GM18499 (cell line): ENCODE measurements around the gene IL20RA.
"Not testable (repeated sequence)": the region's sequence is repeated elsewhere in the genome, so short reads cannot be mapped to it uniquely, and the experiment has no call there.

ENCODE experiments used
- ATAC-seq: cut with Tn5 transposase; IDR thresholded peaks from one replicate; pipeline ENCODE4 v1.9.1; 2021; ENCODE audit warnings: moderate number of reproducible peaks; ENCODE audit not compliant: insufficient read depth, unreplicated experiment

The IL20RA gene, protein sequence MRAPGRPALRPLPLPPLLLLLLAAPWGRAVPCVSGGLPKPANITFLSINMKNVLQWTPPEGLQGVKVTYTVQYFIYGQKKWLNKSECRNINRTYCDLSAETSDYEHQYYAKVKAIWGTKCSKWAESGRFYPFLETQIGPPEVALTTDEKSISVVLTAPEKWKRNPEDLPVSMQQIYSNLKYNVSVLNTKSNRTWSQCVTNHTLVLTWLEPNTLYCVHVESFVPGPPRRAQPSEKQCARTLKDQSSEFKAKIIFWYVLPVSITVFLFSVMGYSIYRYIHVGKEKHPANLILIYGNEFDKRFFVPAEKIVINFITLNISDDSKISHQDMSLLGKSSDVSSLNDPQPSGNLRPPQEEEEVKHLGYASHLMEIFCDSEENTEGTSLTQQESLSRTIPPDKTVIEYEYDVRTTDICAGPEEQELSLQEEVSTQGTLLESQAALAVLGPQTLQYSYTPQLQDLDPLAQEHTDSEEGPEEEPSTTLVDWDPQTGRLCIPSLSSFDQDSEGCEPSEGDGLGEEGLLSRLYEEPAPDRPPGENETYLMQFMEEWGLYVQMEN

GRCh38 chr6:137044366-137045221, at the start of gene IL20RA:
Gene IL20RA (minus strand): TSS chr6:137044965. CDS start chr6:137044728, 237 bp downstream.
- ATAC-seq, result no peak

DNA sequence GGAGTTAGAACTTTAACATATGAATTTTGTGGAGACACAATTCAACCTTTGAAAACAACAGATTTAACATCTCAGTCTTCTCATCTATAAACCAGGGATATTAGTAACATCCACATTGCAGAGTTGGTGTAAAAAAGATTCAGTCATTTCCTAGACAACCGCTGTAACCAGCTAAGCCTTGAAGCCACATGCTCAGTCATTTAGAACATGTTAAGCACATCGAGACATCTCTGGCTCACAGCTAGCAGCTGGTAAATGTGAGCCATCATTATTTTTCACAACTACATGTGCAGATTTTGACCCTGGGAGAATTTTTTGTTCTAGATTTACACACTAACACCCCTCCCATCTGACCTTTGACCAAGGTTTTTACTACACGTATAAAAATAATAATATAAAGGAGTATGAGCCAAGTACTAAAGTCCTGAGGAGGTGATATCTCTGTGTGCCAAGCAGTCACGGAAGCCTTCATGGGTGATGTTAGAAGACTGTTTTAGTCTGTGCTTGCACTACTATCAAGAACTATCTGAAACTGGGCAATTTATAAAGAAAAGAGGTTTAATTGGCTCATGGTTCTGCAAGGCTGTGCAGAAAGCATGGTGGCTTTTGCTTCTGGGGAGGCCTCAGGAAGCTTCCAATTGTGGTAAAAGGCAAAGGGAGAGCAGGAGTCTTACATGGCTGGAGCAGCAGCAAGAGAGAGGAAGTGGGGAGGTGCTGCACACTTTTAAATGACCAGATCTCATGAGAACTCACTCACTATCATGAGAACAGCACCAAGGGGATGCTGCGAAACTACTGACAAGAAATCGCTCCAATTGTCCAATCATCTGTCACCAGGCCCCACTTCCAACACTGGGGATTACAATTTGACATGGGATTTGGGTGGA, 48.7 kb upstream of the IL20RA start:
- no peak for ATAC-seq

GRCh38 chr6:137092018-137092417, 47.3 kb upstream of the IL20RA start:
- no peak for ATAC-seq

- ATAC-seq, result no peak
These were observed 44.5 kb upstream of the IL20RA start for GRCh38 chr6:137089305-137089704.

- ATAC-seq, result no peak
These were observed 43.1 kb upstream of the IL20RA start for GRCh38 chr6:137087902-137088301.

- no peak for ATAC-seq
These were observed 41.3 kb upstream of the IL20RA start for GRCh38 chr6:137086031-137086430.

DNA sequence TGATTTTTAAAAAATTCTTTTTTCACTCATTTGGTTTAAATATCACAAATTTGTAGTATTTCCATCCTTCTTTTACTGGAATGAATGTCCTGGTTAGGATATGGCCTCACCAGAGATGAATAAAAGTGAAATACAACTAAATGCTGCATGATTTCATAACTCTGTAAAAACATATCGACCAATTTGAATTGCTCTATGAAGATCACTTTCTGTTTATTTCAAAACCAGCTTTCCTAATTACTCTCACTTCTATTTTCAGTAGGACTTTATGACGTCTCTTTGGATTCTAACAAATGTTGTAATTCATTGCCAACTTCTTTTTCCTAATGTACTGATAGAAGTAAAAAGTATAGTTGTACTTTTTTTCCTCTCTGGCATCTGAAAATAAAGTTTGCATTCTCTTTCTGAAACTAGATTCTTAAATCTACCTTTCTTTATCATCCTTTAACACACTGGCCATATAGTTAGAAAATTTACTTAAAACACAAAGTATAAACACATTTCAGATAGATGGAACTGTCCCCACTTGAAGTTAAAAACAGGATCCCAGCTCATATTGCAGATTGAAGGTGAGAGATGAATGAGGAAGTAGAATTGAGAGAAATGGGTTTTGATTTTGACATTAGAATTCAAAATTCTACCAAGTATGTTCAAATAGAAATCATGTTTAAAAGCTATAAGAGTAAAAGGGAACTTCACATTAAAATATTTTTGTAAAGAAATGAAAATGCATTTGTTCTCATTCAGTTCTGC, 40.3 kb upstream of the IL20RA start:
- no peak for ATAC-seq

- no peak for ATAC-seq
These were observed 39.3 kb upstream of the IL20RA start for GRCh38 chr6:137084090-137084489.

GRCh38 chr6:137081997-137082396, 37.2 kb upstream of the IL20RA start:
- no peak for ATAC-seq

DNA sequence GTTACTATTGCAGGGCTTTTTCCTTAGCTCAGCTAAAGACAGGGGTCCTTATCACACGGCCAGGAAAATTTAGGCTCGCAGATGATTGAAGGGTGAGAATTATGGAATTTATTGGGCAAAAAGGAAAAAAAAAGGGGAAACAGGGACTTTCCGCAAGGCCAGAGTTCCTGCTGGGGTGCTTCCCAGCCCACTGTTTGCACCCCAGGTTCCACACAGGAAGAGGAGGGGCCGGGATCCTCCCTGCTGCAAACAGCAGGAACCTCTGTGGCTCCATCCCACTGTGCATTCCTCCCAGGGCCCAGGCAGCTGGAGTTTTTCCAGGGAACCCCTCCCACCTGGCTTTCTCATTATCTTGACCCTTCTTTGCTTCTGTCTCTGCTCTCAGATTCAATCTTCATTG, 35.9 kb upstream of the IL20RA start:
- ATAC-seq, result no peak

DNA sequence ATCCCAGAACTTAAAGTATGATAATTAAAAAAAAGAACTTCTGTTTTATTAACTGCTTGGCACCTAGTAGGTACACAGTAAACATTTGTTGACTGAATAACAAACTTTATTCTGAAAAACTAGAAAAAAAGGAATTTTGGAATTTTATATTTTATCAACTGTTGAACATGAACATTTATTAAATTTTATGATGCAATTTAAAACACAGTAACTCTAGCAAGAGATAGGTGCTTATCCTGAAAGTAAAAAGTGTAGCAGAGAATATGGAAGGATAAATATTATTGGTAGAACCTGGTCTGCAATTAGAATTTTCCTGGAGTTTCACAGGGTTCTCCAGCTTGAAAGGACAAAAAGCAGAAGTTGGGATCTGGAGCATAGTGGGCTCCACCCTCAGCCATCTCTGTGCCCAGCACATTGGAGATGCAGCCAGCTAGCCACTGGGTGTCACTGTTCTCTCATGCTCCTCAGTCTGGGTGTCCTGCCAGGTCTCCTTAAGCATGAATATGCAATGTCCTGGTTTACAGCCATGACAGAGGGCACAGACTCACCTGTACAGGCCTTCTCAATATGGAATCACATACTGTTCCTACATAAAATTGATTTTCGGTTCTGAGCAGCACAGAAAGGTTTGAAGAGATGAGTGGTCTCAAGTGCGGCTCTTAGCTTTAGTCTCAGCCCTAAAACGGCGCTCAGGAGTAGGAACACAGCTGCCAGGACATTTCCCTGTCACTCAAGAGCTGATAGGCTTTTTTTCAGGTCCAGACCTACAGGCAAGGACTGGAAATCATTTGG, 31.7 kb upstream of the IL20RA start:
- peak; percentile 85 for ATAC-seq

DNA sequence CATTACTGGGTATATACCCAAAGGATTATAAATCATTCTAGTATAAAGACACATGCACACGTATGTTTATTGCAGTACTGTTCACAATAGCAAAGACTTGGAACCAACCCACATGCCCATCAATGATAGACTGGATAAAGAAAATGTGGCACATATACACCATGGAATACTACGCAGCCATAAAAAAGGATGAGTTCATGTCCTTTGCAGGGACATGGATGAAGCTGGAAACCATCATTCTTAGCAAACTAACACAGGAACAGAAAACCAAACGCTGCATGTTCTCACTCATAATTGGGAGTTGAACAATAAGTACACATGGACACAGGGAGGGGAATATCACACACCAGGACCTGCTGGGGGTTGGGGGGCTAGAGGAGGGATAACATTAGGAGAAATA, 31.0 kb upstream of the IL20RA start:
- ATAC-seq, result not testable (repeated sequence)

- no peak for ATAC-seq
These were observed 25.5 kb upstream of the IL20RA start for GRCh38 chr6:137070303-137070702.

- no peak for ATAC-seq
These were observed 22.6 kb upstream of the IL20RA start for GRCh38 chr6:137067399-137067798.

DNA sequence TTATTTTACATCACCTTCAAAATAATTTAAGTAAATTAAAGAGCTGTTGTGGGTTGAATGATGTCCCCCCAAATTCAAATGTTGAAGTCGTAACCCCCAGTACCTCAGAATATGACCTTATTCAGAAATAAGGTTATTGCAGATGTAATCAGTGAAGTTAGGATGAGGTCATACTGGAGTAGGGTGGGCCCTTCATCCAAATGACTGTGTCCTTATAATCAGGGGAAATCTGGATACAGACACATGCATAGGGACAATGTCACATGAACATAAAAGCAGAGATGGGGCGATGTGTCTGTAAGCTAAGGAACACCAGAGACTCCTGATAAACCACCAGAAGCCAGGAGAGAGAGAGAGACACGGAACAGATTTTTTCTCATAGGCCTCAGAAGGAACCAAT, 13.3 kb upstream of the IL20RA start:
- no peak for ATAC-seq

GRCh38 chr6:137056121-137056880, 11.5 kb upstream of the IL20RA start:
- ATAC-seq, result no peak

DNA sequence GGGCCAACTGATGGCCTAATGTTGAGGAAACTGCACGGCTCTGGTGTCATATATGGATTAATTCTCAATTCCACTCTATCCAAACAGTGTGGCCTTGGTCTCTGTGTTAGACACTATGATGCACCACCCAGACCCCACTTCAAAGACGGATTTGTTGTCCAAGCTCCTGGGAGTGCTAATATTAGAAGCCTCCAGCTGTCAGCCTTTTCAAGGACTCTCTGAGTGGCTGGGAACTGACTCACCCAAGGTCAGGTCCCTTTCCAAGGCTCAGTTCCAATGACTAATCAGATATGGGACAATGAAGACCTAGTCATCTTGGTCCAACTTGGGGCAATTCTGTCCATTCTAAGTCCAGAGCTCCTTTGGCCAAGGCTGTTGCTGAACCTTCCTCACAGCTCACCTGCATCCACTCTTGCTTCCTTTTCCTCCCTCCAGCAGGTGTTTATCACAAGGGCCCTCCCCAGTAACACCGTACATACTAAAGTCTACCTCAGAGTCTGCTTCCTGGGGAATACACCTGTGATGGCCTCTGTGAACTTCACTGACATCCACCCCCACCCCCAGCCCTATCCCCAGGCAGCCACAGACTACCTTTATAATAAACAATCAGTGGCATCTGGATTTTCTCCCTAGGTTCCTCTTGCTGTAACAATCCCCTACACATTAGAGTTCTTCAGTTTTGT, 7.2 kb upstream of the IL20RA start:
- ATAC-seq, result no peak
